Stimulated activated CD4-positive, alpha-beta T cell treated with anti-CD3 and anti-CD28 coated beads, Interleukin-2, amount 100 ng/mL, for 48 hours (primary cell): Measurements from ENCODE around the gene PAX5.

Experiments
- DNase-seq, 2 donors: peaks; one replicate each; pipeline ENCODE4 v3.0.0-alpha.2; 2020

The PAX5 gene

DNA sequence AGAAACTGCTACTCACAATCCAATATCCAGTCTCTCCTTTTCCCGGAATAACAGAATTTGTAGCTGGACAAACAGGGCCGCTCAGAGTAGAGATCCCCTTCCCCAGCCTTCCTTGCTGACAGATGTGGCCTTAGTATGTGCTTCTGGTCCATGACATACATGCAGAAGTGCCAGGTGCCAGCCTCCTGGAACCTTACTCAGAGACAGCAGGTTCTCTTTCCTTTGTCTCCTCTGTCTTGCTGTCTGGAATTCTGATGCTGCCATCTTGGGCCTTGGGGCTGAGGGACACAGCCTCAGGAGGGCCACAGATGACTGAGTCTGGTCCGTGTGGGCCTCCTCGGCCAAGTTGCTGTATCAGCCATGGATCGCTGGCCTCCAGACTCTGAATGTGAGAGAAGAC lies 210.1 kb downstream of the PAX5 start:
- DNase-seq: no peak

GRCh38 chr9:36823466-36823865 lies 210.6 kb downstream of the PAX5 start:
- no peak for DNase-seq

DNA sequence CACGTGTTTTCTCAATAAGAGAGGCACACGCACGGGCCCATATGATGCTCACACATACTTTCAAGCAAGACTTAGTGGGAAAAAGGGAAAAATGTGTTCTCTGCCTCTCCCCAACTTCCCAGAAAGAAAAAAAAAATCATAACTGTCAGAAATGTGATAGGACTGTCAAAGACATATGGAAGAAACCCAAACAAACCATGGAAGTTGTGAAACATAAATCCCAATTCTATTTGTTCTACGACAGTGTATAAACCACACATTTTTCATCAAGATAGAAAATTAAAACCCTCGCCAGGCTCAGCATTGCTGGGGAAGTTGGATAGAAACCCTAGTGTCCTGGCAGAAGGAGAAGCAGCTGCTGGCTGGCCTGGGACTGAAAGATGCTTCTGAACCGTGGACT lies 211.9 kb downstream of the PAX5 start:
- no peak for DNase-seq

DNA sequence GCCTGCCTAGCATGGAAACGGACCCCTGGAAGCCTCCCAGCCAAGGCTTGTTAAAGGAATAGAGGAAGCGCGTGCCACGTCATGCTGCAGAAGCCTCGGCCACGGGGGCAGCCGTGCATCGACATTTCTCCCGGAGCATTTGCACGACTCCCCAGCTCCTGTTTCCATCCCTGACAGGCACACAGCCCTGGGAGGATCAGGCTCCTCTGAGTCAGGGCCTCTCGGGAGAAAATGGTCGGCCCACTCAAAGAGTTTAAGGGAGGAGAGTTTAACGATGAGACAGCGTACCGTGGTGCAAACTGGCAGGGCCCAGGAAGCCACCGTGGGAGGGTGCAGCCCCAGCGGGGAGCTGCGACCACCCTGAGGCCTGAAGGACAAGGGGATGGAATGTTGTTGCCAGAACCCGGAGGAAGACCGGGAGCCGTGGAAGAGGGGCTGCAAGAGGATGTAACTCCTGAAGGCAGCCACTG lies 213.6 kb downstream of the PAX5 start:
- DNase-seq: no peak

GRCh38 chr9:36818965-36819870 lies 214.8 kb downstream of the PAX5 start:
- no peak for DNase-seq

GRCh38 chr9:36818242-36818938 lies 215.7 kb downstream of the PAX5 start:
- no peak for DNase-seq

GRCh38 chr9:36817160-36817834 lies 216.8 kb downstream of the PAX5 start:
- no peak for DNase-seq

GRCh38 chr9:36816371-36816770 lies 217.7 kb downstream of the PAX5 start:
- DNase-seq: no peak

DNA sequence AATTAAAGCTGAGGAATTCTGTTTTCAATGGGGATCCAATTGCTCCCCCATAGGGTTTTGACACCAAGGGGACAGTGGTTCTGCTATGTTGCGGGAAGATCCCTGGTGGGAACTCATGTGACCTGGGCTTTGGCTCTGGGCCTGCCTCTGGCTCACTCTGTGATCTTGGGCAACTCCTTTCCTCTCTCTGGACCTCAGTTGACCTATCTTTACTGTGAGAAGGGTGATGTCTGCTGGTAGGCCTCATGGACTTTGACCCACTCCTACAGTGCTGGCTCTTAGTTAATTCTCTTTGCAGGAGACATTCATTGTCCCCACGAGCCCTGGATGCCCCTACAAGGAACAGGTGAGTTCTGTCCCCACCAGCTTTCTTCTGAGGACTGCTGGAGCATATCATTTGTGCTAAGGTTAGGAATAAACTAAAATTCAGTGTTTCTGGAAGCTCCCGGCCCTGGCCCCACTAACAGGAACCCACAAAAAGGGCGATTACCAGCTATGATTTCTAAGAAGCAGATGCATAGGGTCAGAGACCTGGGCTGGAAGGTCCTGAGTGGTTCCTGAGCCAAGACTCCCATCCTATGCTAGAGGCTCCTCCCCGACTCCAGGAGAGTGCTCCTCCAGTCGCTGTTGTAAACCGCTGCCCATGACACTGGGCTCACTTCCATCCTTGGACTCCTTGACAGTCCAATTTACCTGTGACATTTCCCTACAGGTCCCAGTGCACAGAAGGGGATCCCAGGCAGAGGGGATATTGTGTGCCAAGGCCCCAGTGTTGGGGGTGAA lies 218.3 kb downstream of the PAX5 start:
- DNase-seq: no peak

- DNase-seq: no peak
Observed at GRCh38 chr9:36815023-36815422, 219.0 kb downstream of the PAX5 start.

- DNase-seq: no peak
Observed at GRCh38 chr9:36813154-36813553, 220.9 kb downstream of the PAX5 start.

- DNase-seq: no peak
Observed at GRCh38 chr9:36812556-36812955, 221.5 kb downstream of the PAX5 start.

- DNase-seq: no peak
Observed at GRCh38 chr9:36808251-36808650, 225.8 kb downstream of the PAX5 start.

DNA sequence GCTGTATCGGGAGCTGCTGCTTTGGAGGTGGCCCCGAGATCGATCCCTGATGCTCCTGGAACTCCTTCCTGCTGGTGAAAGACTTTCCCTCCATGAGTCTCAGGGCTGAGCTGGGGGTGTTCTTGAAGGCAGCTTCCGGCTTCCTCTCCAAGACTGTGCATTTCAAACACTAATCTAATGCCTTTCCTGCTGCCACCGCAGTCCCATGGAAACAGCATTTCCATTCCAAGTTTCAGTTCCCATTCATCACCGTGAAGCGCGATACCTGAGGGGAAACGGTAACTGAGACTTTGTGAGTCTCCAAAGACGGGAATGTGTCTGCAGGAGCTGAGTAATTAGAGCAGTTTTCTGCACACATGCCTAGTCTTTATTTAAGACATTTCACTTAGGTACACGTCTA lies 230.1 kb downstream of the PAX5 start:
- DNase-seq: no peak

DNA sequence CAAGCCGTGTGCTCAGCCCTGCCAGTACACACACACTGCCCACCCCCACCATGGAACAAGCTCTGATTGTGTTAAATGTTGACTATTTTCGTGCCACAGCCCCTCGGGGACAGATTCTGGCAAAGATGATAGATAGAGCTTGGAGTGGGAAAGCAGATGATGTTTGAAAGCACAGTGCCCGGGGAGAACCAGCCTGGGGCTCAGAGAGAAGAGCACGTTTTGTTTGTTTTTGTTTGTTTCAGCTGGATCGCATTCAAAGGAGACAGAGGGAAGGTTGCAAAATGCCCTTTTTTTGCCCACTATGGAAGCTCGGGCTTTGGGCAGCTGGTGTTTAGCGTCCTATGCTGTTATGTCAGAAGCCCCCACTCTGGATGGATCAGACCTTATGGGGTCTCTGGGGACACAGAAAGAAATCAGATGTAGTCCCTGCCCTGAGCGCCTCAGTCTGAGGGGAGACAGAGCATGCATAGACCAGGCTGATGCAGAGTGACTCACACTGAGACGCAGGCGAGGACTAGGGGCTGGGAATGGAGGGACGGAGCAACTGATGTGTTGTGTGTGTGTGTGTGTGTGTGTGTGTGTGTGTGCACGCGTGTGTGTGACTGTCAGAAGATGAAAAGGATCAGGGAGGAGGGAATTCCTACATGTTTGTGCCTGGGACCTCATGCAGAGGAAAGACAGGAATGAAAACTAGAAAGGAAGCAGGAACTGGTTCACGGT lies 231.7 kb downstream of the PAX5 start:
- DNase-seq: no peak

- DNase-seq: no peak
Observed at GRCh38 chr9:36800455-36800854, 233.6 kb downstream of the PAX5 start.

DNA sequence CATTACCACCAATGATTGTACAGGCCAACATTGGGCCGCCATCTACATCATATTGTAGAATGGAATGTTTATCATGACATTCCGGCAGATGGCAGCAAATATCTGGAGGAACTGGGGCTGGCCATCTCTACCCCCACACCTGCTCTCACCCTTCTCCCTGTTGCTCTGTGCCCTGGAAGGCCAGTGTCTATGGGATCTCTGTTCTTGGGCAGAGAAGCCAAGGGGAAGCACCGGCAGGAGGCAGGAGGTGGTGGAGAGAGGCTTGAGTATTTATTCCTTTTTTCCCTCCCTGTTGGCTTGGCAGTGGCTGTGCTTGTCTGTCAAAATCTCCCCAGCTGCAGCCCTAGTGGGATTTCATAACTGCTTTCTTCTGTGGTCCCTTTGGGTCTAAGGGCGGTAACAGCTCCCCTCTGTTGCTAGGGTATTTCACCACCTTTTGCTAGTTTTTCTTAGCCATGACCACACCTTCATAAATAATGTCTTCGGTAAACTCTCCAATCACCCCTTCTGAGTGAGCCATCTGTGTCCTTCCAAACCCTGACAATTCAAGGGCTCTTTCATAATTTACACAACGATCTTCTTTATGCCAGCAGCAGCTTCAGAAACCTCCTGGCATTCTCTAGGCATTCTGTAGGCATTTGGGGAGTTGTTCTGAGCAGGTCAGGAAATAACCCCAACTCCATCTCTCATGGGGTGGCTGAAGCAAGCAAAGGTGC lies 235.6 kb downstream of the PAX5 start:
- DNase-seq: no peak

DNA sequence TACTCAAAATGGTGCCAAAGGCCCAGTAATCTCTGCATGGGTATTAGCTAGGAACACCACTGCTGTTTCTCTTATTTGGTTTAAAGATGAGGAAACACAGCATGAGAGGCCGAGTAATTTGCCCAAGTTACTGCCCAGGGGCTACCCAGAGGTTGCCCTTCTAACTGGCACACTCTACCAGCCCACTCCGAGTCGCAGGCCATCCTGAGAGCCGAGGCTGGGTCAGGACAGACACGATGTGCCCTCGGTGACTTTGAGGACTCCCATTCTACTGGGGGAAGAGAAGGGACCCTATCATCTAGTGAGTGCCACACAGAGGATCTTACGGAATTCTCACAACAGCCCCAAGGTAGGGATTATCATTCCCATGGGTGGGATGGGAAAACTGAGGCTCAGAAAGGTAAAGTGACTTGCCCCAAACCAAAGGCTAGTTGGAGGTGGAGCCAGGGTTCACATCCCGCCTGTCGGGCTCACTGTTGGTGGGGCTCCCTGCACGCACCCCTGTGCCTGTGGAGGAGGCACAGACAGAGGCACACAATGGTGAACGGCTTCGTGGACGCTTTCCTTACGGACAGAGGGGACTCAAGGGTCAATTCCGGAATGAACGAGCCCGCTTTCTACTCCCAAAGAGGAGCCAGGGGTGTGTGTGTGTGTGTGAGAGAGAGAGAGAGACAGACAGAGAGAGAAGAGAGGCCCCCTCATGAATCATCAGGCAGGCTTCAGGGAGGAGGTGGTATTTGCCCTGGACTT lies 236.4 kb downstream of the PAX5 start:
- no peak for DNase-seq

DNA sequence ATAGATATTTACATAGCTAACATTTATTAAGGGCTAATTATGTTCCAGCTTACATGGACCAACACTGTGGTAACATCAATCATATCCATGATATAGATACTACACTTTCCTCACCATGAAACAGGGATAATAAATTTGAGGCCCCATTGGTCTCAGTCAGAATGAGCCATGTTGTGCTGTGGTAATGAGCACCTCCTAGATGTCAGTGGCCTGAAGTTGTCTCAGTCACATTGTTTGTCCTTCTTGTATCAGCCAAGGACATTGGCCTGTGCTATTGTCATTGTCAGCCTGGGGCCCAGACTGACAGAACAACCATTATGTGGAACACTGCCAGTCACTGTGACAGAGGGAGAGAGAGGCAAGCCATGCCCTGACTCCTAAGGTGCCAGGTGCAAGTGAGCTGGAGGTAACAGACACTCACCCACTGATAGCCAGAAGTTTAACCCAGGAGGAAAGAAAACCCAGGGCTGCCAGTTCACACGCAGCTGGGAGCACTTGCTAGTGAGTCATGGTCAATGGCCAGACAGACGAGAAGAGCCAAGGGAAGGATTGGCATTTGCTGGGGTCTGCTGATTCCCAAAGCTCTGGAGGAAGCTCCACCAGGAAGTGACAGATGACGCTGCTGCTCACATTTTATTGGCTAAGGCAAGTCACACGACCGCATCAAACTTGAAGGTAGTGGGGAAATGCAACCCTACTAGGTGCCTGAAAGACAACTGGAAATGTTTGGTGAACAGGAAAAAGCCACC lies 237.2 kb downstream of the PAX5 start:
- no peak for DNase-seq

DNA sequence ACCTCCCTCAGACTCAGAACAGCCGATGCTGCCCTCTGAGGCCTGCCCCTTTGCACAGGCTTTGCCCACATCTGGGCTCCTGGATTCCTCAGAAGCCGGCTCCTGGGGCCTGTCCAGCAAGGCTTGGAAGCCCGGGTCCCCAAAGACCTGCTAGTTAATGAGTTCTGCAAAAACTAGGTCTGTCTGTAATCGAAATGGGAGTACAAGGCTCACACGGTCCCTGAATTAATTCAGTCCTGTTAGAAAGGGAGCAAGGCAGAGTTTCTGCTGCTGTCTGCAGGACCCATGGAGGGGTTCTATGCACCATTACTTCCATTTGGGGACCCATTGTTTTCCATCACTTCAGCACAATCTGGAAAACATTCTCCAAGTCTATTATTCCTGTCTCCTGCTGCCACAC lies 239.6 kb downstream of the PAX5 start:
- no peak for DNase-seq
